Uterus (tissue), 2 donors: Measurements from ENCODE around the gene MEMO1.

Experiments
- CTCF ChIP-seq, 4 experiments: fragments of 200-600 bp in 2 of 4; fragments of 450-650 bp in 2 of 4; sonication (generic) in 2 of 4; IDR thresholded peaks; one replicate each; pipeline ENCODE4 v1.5.1; 2016 to 2019; ENCODE audit warnings: antibody characterized with exemption in 4 of 4, mild to moderate bottlenecking in 2 of 4, moderate library complexity in 1 of 4
- POLR2A ChIP-seq, 2 donors: fragments of 450-650 bp; IDR thresholded peaks; one replicate each; pipeline ENCODE4 v1.6.1; 2016; ENCODE audit warnings: antibody characterized with exemption in 2 of 2, mild to moderate bottlenecking in 1 of 2, moderate library complexity in 1 of 2

GRCh38 chr2:31944828-31945571 is 65.8 kb downstream of the MEMO1 start:
- no peak for TF ChIP-seq CTCF (IDR thresholded peaks at IDR 0.05)
- TF ChIP-seq POLR2A (IDR thresholded peaks at IDR 0.05), result no peak
